HAP-1 (cell line): ENCODE data around the gene PRKN.

ENCODE experiments used
- DNase-seq, 2 experiments: peaks; one replicate each; pipeline ENCODE4 v3.0.0-alpha.2; 2016 to 2020; ENCODE audit warnings: low spot score in 2 of 2
- H3K27me3 ChIP-seq: fragments of 250-450 bp; sonication (Bioruptor Pico); 2 replicates; pipeline ENCODE4 v1.5.1; 2020; ENCODE audit warnings: low read depth, mild to moderate bottlenecking, moderate library complexity
- H3K36me3 ChIP-seq: fragments of 250-450 bp; sonication (Bioruptor Pico); replicated peaks from 2 replicates; pipeline ENCODE4 v1.5.1; 2020; ENCODE audit warnings: mild to moderate bottlenecking
- H3K4me1 ChIP-seq: fragments of 250-450 bp; sonication (Bioruptor Pico); 2 replicates; pipeline ENCODE4 v1.5.1; 2020; ENCODE audit warnings: mild to moderate bottlenecking
- H3K4me3 ChIP-seq: fragments of 250-450 bp; sonication (Bioruptor Pico); 2 replicates; pipeline ENCODE4 v1.5.1; 2020; ENCODE audit warnings: mild to moderate bottlenecking, moderate library complexity
- H3K9me3 ChIP-seq: fragments of 250-450 bp; sonication (Bioruptor Pico); 2 replicates; pipeline ENCODE4 v1.5.1; 2020; ENCODE audit warnings: mild to moderate bottlenecking, moderate library complexity
- in situ Hi-C: fragments of 300-500 bp; cut with MboI; formaldehyde crosslinking; loops from 3 replicates; pipeline ENCODE4 v1.14.3; 2020; ENCODE audit warnings: low sequenced_read_pairs, inconsistent platforms, mixed read lengths

Gene PRKN

GRCh38 chr6:161701056-161701455 is 1026.5 kb downstream of the PRKN start:
- Histone ChIP-seq H3K36me3 (no peaks in the 10 kb centered on the region), H3K4me3 (no peak overlapping the region), H3K27me3 (0 out of 2 replicates have a peak, but pooled peaks cover 4% of the 10 kb centered on the region), H3K9me3 (no peaks in the 10 kb centered on the region), H3K4me1 (no peaks in the 10 kb centered on the region)
- in situ Hi-C loops, result no loop called here
- no peak for DNase-seq

- in situ Hi-C loops, result loop anchor here (25.0 kb wide), 1 partner anchor 284 kb away; no protein-coding TSS in a partner anchor
- no peaks in the 10 kb centered on the region for H3K4me1 ChIP-seq
- H3K36me3 ChIP-seq, result no peaks in the 10 kb centered on the region
- H3K4me3 ChIP-seq, result no peak overlapping the region
- H3K27me3 ChIP-seq, result peaks cover 11% of the 10 kb centered on the region; the same call in 1 of the 2 replicates
- H3K9me3 ChIP-seq, result no peaks in the 10 kb centered on the region
- no peak for DNase-seq
Observed at GRCh38 chr6:161696801-161697200, 1030.8 kb downstream of the PRKN start.

GRCh38 chr6:161694995-161695394 is 1032.6 kb downstream of the PRKN start:
- Histone ChIP-seq H3K4me1 (no peaks in the 10 kb centered on the region), H3K9me3 (no peaks in the 10 kb centered on the region), H3K4me3 (no peak overlapping the region), H3K27me3 (peaks cover 11% of the 10 kb centered on the region; the same call in 1 of the 2 replicates), H3K36me3 (no peaks in the 10 kb centered on the region)
- in situ Hi-C loops, result loop anchor here (25.0 kb wide), 1 partner anchor 283 kb away; no protein-coding TSS in a partner anchor
- peak; percentile 32 to 40 for DNase-seq

GRCh38 chr6:161686655-161687054 is 1040.9 kb downstream of the PRKN start:
- in situ Hi-C loops, result loop anchor here (25.0 kb wide), 1 partner anchor 274 kb away; no protein-coding TSS in a partner anchor

GRCh38 chr6:161684731-161685475 is 1042.7 kb downstream of the PRKN start:
- DNase-seq, result no peak
- no peaks in the 10 kb centered on the region for H3K27me3 ChIP-seq
- no peaks in the 10 kb centered on the region for H3K36me3 ChIP-seq
- in situ Hi-C loops, result loop anchor here (25.0 kb wide), 1 partner anchor 273 kb away; no protein-coding TSS in a partner anchor
- no peaks in the 10 kb centered on the region for H3K4me1 ChIP-seq
- no peak overlapping the region for H3K4me3 ChIP-seq
- no peaks in the 10 kb centered on the region for H3K9me3 ChIP-seq

More at GRCh38 chr6:161686655-161687054, 1040.9 kb downstream of the PRKN start:
- Histone ChIP-seq H3K4me3 (no peak overlapping the region), H3K9me3 (no peaks in the 10 kb centered on the region), H3K4me1 (no peaks in the 10 kb centered on the region), H3K36me3 (no peaks in the 10 kb centered on the region), H3K27me3 (no peaks in the 10 kb centered on the region)
- no peak for DNase-seq

- no peaks in the 10 kb centered on the region for H3K9me3 ChIP-seq
- H3K4me1 ChIP-seq, result no peaks in the 10 kb centered on the region
- no peaks in the 10 kb centered on the region for H3K36me3 ChIP-seq
- H3K4me3 ChIP-seq, result no peak overlapping the region
- no peaks in the 10 kb centered on the region for H3K27me3 ChIP-seq
- in situ Hi-C loops, result loop anchor here (25.0 kb wide), 1 partner anchor 271 kb away; no protein-coding TSS in a partner anchor
- DNase-seq, result no peak
Observed at GRCh38 chr6:161683400-161683799, 1044.2 kb downstream of the PRKN start.

GRCh38 chr6:161682982-161683381 is 1044.6 kb downstream of the PRKN start:
- Histone ChIP-seq H3K9me3 (no peaks in the 10 kb centered on the region), H3K4me1 (no peaks in the 10 kb centered on the region), H3K4me3 (no peak overlapping the region), H3K36me3 (no peaks in the 10 kb centered on the region), H3K27me3 (no peaks in the 10 kb centered on the region)
- in situ Hi-C loops, result loop anchor here (25.0 kb wide), 1 partner anchor 271 kb away; no protein-coding TSS in a partner anchor
- DNase-seq, result no peak

- no peaks in the 10 kb centered on the region for H3K4me1 ChIP-seq
- no peak overlapping the region for H3K4me3 ChIP-seq
- no peaks in the 10 kb centered on the region for H3K36me3 ChIP-seq
- in situ Hi-C loops, result loop anchor here (25.0 kb wide), 1 partner anchor 268 kb away; no protein-coding TSS in a partner anchor
- H3K27me3 ChIP-seq, result no peaks in the 10 kb centered on the region
- no peaks in the 10 kb centered on the region for H3K9me3 ChIP-seq
- no peak for DNase-seq
Observed at GRCh38 chr6:161679980-161680538, 1047.5 kb downstream of the PRKN start.

GRCh38 chr6:161677188-161677587 is 1050.4 kb downstream of the PRKN start:
- H3K4me3 ChIP-seq, result no peak overlapping the region

GRCh38 chr6:161676586-161676985 is 1051.0 kb downstream of the PRKN start:
- Histone ChIP-seq H3K4me3 (no peak overlapping the region), H3K36me3 (no peaks in the 10 kb centered on the region), H3K27me3 (no peaks in the 10 kb centered on the region), H3K4me1 (no peaks in the 10 kb centered on the region), H3K9me3 (no peaks in the 10 kb centered on the region)
- no peak for DNase-seq
- in situ Hi-C loops, result loop anchor here (25.0 kb wide), 1 partner anchor 264 kb away; no protein-coding TSS in a partner anchor

More at GRCh38 chr6:161677188-161677587, 1050.4 kb downstream of the PRKN start:
- in situ Hi-C loops, result loop anchor here (25.0 kb wide), 1 partner anchor 265 kb away; no protein-coding TSS in a partner anchor
- Histone ChIP-seq H3K36me3 (no peaks in the 10 kb centered on the region), H3K9me3 (no peaks in the 10 kb centered on the region), H3K4me1 (no peaks in the 10 kb centered on the region), H3K27me3 (no peaks in the 10 kb centered on the region)
- no peak for DNase-seq

GRCh38 chr6:161674930-161675682 is 1052.5 kb downstream of the PRKN start:
- Histone ChIP-seq H3K36me3 (no peaks in the 10 kb centered on the region), H3K4me1 (no peaks in the 10 kb centered on the region), H3K27me3 (no peaks in the 10 kb centered on the region), H3K4me3 (no peak overlapping the region), H3K9me3 (no peaks in the 10 kb centered on the region)
- DNase-seq, result no peak
- in situ Hi-C loops, result loop anchor here (25.0 kb wide), 1 partner anchor 263 kb away; no protein-coding TSS in a partner anchor

- in situ Hi-C loops, result no loop called here
- H3K27me3 ChIP-seq, result no peaks in the 10 kb centered on the region
Observed at GRCh38 chr6:161673026-161673425, 1054.5 kb downstream of the PRKN start.

GRCh38 chr6:161671117-161671516 is 1056.4 kb downstream of the PRKN start:
- Histone ChIP-seq H3K4me1 (no peaks in the 10 kb centered on the region), H3K27me3 (no peaks in the 10 kb centered on the region), H3K9me3 (no peaks in the 10 kb centered on the region), H3K4me3 (no peak overlapping the region), H3K36me3 (no peaks in the 10 kb centered on the region)
- DNase-seq, result no peak
- in situ Hi-C loops, result no loop called here

More at GRCh38 chr6:161673026-161673425, 1054.5 kb downstream of the PRKN start:
- DNase-seq, result no peak
- Histone ChIP-seq H3K36me3 (no peaks in the 10 kb centered on the region), H3K4me3 (no peak overlapping the region), H3K9me3 (no peaks in the 10 kb centered on the region), H3K4me1 (no peaks in the 10 kb centered on the region)
